ENCODE measurements around the gene MREG. TPM values are rescaled to one million over a fixed set of nuclear protein-coding genes. Genes with fewer than 3 reads are reported as not detected.
A peak's percentile ranks its signal among the peaks of the same experiment; 100 is the strongest.
"Not testable (repeated sequence)": the region's sequence is repeated elsewhere in the genome, so short reads cannot be mapped to it uniquely, and the experiment has no call there.

MREG gene
- total RNA-seq, 1 donor = 4.3 TPM

DNA sequence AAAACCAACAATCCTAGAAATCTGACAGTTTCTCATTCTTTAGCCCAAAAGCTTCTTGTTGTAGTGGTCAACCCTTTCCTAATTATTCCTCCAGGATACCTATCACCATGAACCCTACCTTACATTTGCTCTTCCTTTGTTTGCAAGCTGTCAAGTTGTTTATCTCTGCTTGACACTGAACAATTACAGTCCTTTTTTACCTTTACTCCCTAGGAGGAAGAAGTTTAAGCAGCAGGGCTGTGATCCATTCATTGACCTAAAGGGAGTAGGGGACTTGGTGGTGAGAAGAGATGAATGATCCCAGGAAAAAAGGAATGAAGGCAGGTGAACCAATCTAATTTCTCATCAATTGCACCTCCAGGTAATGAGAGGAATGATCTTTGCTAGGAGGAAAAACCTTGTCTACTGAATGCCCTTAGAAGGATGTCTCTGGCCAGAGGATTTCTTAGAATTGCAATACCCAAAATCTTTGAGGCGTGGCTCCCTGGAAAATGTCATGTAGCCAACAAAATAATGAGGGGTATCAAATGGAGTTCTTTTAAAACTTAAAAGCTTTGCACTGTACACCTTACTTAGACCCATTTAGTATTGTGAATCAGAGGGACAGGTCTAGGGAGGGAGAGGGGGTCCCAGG is 47.7 kb downstream of the MREG start:
- no peak overlapping the region for H3K4me3 ChIP-seq (ENCODE audit: low read depth, low read length)
- DNase-seq (ENCODE audit: low read depth) = no peak

DNA sequence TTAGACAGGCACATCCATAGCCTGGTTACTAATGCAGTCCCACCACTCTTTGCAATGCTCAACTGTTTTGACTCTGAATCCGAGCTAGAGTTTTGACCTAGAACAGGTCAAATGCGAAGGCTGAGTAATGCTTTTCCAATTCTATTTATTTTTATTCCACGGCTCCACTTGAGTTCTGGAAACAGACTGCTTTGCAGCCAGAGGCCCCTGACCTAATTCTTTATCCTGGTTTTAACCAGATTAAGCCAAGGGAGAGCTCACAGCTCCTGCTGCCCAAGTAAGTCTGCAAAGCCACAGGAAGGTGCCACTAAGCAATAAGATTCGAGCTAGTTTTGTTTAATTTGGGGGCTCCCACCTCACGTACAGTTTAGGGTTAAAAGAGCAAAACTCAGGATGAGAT is 51.4 kb downstream of the MREG start:
- no peak overlapping the region for H3K4me3 ChIP-seq (ENCODE audit: low read depth, low read length)
- DNase-seq (ENCODE audit: low read depth) = no peak
- TF ChIP-seq, protein P1, sequence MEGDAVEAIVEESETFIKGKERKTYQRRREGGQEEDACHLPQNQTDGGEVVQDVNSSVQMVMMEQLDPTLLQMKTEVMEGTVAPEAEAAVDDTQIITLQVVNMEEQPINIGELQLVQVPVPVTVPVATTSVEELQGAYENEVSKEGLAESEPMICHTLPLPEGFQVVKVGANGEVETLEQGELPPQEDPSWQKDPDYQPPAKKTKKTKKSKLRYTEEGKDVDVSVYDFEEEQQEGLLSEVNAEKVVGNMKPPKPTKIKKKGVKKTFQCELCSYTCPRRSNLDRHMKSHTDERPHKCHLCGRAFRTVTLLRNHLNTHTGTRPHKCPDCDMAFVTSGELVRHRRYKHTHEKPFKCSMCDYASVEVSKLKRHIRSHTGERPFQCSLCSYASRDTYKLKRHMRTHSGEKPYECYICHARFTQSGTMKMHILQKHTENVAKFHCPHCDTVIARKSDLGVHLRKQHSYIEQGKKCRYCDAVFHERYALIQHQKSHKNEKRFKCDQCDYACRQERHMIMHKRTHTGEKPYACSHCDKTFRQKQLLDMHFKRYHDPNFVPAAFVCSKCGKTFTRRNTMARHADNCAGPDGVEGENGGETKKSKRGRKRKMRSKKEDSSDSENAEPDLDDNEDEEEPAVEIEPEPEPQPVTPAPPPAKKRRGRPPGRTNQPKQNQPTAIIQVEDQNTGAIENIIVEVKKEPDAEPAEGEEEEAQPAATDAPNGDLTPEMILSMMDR (IDR thresholded peaks at IDR 0.05; ENCODE audit: insufficient read depth, low read depth, low read length) = no peak

More for the DNA sequence above, 47.7 kb downstream of the MREG start:
- TF ChIP-seq, protein P1 (IDR thresholded peaks at IDR 0.05; ENCODE audit: insufficient read depth, low read depth, low read length) = no peak

DNA sequence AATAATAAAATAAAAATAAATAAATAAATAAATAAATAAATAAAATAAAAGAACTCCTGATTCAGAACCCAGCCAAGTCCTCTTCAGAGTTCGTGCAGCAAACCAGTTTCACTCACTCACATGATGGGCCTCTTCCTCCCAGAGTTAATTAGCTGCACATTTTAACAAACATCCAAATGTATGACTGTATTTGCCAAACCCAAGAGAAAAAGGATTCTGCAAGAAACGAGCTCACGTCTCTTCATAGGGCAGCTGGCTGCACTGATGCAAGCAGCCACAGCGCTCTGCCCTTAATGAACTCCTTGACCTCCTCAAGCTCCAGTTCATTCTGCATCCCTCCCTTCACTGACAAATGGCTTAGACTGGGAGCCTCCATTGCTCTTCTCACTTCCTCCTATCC is 55.1 kb downstream of the MREG start:
- no peak overlapping the region for H3K4me3 ChIP-seq (ENCODE audit: low read depth, low read length)
- no peak for DNase-seq (ENCODE audit: low read depth)
- TF ChIP-seq, protein P1 (IDR thresholded peaks at IDR 0.05; ENCODE audit: insufficient read depth, low read depth, low read length) = no peak

DNA sequence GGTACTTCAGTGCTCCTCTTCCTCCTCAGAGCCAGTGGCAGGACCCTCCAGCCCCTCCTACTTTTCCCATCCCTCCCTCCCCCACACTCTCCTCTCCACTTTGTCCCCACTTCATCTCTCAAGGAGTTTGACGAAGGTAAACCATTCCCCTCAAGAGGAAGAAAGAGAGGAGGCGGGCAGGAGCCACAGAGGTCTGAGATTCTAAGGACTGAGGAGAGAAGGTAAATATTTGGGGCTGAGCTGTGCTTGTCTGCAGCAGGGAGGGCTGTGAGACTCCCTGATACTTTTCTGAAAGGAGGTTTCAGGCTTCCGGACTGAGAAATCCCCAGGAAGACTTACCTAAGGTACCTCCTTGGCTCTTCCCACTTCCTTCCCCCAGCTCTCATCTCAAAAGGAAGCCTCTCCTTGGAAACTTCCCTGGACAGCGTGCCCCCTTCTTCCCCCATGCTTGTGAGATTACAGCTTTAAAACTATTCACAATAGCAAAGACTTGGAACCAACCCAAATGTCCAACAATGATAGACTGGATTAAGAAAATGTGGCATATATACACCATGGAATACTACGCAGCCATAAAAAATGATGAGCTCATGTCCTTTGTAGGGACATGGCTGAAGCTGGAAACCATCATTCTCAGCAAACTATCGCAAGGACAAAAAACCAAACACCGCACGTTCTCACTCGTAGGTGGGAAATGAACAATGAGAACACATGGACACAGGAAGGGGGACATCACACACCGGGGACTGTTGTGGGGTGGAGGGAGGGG is 55.8 kb downstream of the MREG start:
- H3K4me3 ChIP-seq (ENCODE audit: low read depth, low read length); DNase-seq (ENCODE audit: low read depth): not testable (repeated sequence)

DNA sequence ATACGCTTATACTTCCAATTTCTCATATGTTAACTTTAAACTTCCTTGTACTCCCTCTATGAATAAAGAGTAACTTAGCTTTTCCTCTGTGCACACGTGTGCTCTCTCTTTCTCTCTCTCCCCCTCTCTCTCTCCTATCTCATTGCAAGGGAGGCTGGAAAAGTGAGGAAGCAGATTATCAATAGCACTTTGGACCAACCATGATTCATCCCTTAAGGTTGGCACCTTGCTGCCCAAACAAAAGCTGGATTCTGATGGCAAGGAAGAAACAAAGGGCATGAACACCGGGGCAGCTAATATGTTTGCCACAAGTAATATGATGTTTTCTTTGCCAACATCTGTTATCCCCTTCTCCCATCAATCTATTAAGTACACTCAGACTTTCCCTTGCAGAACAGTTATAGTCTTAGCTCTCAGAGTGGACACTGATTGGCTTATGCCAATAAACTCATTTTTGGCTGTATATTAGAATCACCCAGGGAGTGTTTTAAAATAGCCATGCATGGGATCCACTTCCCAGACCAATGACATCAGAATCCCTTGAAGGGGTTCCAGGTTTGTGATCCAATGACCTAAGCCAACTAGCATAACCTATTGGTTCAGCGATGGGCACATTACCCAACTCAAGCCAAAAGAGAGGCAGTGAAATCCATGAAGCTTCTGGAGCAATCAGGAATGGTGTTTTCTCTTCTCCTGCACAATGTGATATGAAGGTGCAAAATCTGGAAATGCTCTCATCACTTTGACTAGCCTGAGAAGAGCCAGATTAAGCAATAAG is 60.3 kb downstream of the MREG start:
- no peak for DNase-seq (ENCODE audit: low read depth)
- TF ChIP-seq, protein P1 (IDR thresholded peaks at IDR 0.05; ENCODE audit: insufficient read depth, low read depth, low read length) = no peak
- no peak overlapping the region for H3K4me3 ChIP-seq (ENCODE audit: low read depth, low read length)

DNA sequence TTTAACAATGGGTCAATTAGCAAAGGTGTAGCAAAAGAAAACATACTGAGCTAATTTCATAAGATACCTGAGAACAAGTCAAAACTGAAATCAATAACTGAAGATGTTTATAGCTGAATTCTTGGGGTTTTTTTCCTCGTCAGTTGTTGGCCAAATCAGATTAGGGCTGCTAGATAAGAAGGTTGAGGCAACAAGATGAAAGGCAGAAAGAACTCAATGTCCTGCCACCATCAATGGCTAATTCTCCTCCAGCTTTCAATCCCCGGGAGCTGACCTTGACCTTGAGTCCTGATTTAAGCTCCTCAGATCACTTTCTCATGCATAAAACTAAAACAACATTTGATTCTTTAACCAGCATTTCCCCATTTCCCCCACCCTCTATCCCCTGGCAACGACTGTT is 61.8 kb downstream of the MREG start:
- TF ChIP-seq, protein P1 (IDR thresholded peaks at IDR 0.05; ENCODE audit: insufficient read depth, low read depth, low read length) = no peak
- no peak for DNase-seq (ENCODE audit: low read depth)
- H3K4me3 ChIP-seq (ENCODE audit: low read depth, low read length) = no peak overlapping the region

DNA sequence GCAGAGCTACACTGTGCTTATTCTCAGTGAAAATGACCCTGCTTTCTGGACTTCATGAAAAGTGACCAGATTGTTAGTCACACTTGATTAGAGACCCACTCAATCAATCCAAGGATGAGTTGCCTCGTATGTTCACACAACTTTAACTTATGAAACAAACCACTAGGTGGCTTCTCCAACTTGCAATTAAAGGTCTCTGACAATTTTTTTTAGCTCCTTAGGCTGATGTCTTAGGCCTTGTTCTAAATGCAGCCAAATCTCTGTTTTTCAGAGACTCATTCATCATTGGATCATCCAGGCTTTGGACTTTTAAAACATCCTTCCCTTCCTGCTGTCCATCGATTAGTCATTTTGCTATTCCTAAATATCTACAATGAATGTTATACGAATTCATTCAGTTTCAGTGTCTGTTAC is 63.4 kb downstream of the MREG start:
- TF ChIP-seq, protein P1 (IDR thresholded peaks at IDR 0.05; ENCODE audit: insufficient read depth, low read depth, low read length) = peak; percentile 64
- peak; percentile 49 for DNase-seq (ENCODE audit: low read depth)

More for the DNA sequence above, 63.4 kb downstream of the MREG start:
- H3K4me3 ChIP-seq (ENCODE audit: low read depth, low read length) = no peak overlapping the region
